ENCODE results near the gene SETD2.

- TF ChIP-seq KAT8 (IDR thresholded peaks at IDR 0.05; ENCODE audit: low read depth) (no peak), USF1 (CRISPR knock-in tag; IDR thresholded peaks at IDR 0.05) (no peak)
These were observed 55.4 kb downstream of the SETD2 start for GRCh38 chr3:47108546-47108945.
